ENCODE measurements around the gene GPR149. TPM values are rescaled to one million over a fixed set of nuclear protein-coding genes. Genes with fewer than 3 reads are reported as not detected.

The GPR149 gene
- total and polyA plus RNA-seq, 10 of the 15 experiments (the other 5 are each of a cell fraction or from before 2014, with no cell fraction given) = not detected

- FAIRE-seq = no peak
Observed at GRCh38 chr3:154349223-154349622, 80.8 kb downstream of the GPR149 start.

More at GRCh38 chr3:154349223-154349622, 80.8 kb downstream of the GPR149 start:
- 30% methylated on average over 2 of the region's 2 CpGs for WGBS (ENCODE audit: insufficient coverage, insufficient replicate concordance, low lambda C conversion rate, missing lambda C conversion rate)
- TF ChIP-seq ELK1 (IDR thresholded peaks at IDR 0.05; ENCODE audit: low read depth, low read length) (no peak), USF1 (IDR thresholded peaks at IDR 0.05; ENCODE audit: borderline replicate concordance, extremely low read length, insufficient read depth, low read depth, low read length) (no peak), E2F8 (IDR thresholded peaks at IDR 0.05; ENCODE audit: low read depth, partially characterized antibody) (no peak), PKNOX1 (IDR thresholded peaks at IDR 0.05) (no peak), YBX1 (IDR thresholded peaks at IDR 0.05) (no peak), SMAD1 (IDR thresholded peaks at IDR 0.05; ENCODE audit: low read depth, partially characterized antibody) (no peak)
- no peak overlapping the region for H3K4me2 ChIP-seq (ENCODE audit: control insufficient read depth, insufficient read depth)
- no peak overlapping the region for H3K9ac ChIP-seq (ENCODE audit: control insufficient read depth, insufficient read depth, low read length)
- DNase-seq (ENCODE audit: low read depth, low spot score) (no peak), ATAC-seq (no peak)
- SMC1A ChIA-PET (ENCODE audit: uncharacterized antibody, unreplicated experiment) = no interaction called here
- H3K4me1 ChIP-seq (ENCODE audit: control insufficient read depth, insufficient read depth, low read length) = no peaks in the 10 kb centered on the region
- no peak overlapping the region for H3K27ac ChIP-seq (ENCODE audit: control insufficient read depth, insufficient read depth)
- intact Hi-C loops (cut with micrococcal nuclease; ENCODE audit: unreplicated experiment) = no loop called here
- no peak overlapping the region for H3K4me3 ChIP-seq
- RAD21 ChIA-PET (ENCODE audit: unreplicated experiment) = no interaction called here
- H2AFZ ChIP-seq (ENCODE audit: control insufficient read depth, low read depth, low read length) = no peak overlapping the region
- H4K20me1 ChIP-seq (ENCODE audit: control insufficient read depth, insufficient read depth) = no peaks in the 10 kb centered on the region
- no peaks in the 10 kb centered on the region for H3K79me2 ChIP-seq (ENCODE audit: control insufficient read depth, insufficient read depth, low read length)
- H3K36me3 ChIP-seq (ENCODE audit: control insufficient read depth in 2 of 2, insufficient read depth in 2 of 2, low read length in 1 of 2) = no peaks in the 10 kb centered on the region
- POLR2A ChIA-PET = no interaction called here
- no TSS peak for BruUV-seq (replicated peaks)
- H3K9me3 ChIP-seq (replicated peaks; ENCODE audit: control insufficient read depth, insufficient read depth, low read length) = no peaks in the 10 kb centered on the region
- in situ Hi-C loops (cut with MboI) = no loop called here
- CTCF ChIA-PET = no interaction called here
- peaks cover 0 to 2% of the 10 kb centered on the region in 2 experiments; a peak in 1 of 4 replicates for H3K27me3 ChIP-seq (replicated peaks in 1 of 2; ENCODE audit: control insufficient read depth in 2 of 2, insufficient read depth in 2 of 2, low read length in 1 of 2)
